ENCODE measurements around the gene AASS. TPM values are rescaled to one million over a fixed set of nuclear protein-coding genes. Genes with fewer than 3 reads are reported as not detected.

The AASS gene
- total RNA-seq, 4 donors from 2014 or later = 52.5 to 128 (median 67.1) TPM

DNA sequence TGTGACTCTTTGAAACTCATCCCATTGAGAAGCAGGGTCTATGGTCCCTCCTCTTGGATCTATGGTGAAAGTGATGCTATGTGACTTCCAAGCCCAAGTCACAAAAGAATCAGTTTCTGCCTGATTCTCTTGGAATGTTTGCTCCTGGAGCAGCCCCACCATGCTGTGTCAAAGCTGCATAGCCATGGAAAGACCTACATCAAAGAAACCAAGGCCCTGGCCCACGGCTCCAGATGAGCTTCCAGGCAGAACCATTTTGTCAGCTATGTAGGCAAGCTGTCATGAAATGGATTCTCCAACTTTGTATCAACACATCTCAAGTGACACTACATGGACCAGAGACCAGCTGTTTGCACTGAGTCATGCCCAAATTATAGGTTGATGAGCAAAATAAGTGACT is 77.0 kb downstream of the AASS start:
- TF ChIP-seq, protein P1, sequence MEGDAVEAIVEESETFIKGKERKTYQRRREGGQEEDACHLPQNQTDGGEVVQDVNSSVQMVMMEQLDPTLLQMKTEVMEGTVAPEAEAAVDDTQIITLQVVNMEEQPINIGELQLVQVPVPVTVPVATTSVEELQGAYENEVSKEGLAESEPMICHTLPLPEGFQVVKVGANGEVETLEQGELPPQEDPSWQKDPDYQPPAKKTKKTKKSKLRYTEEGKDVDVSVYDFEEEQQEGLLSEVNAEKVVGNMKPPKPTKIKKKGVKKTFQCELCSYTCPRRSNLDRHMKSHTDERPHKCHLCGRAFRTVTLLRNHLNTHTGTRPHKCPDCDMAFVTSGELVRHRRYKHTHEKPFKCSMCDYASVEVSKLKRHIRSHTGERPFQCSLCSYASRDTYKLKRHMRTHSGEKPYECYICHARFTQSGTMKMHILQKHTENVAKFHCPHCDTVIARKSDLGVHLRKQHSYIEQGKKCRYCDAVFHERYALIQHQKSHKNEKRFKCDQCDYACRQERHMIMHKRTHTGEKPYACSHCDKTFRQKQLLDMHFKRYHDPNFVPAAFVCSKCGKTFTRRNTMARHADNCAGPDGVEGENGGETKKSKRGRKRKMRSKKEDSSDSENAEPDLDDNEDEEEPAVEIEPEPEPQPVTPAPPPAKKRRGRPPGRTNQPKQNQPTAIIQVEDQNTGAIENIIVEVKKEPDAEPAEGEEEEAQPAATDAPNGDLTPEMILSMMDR (IDR thresholded peaks at IDR 0.05; ENCODE audit: low read depth) = no peak

GRCh38 chr7:122064971-122065370 is 79.1 kb downstream of the AASS start:
- TF ChIP-seq, protein P1 (IDR thresholded peaks at IDR 0.05; ENCODE audit: low read depth) = no peak

DNA sequence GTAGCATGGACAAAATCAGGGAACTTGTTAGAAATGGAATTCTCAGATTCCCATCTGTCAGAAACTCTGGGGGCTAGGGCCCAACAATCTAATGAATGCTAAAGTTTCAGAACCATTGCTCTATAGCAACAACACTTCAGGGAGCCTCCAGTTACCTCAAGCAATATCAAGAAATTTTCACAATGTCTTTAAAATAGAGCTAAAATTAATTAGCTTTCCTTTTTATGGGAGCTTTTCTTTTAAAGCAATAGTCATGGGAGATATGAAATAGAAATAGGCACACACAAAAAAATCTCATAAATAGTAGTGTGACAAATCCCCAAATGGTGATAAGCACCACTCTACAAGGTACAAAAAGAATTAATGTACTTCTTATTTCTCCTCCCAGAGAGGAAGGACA is 80.9 kb downstream of the AASS start:
- TF ChIP-seq, protein P1 (IDR thresholded peaks at IDR 0.05; ENCODE audit: low read depth) = no peak

DNA sequence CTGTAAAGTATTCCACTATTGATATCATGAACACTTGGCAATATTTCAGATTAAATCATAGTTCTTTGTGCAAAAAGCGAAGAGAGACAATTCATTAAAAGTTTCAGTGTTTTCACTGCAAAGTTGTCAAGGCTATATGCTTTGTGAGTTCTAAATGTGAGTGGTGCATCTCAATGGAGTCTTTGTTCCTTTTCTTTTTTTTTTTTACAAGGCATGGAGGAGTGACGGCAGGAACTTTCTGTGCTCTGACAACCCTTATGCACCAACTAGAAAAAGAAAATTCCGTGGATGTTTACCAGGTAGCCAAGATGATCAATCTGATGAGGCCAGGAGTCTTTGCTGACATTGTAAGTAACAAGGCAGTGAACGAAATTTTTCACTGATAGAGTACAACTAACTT is 84.5 kb downstream of the AASS start:
- TF ChIP-seq, protein P1 (IDR thresholded peaks at IDR 0.05; ENCODE audit: low read depth) = no peak

DNA sequence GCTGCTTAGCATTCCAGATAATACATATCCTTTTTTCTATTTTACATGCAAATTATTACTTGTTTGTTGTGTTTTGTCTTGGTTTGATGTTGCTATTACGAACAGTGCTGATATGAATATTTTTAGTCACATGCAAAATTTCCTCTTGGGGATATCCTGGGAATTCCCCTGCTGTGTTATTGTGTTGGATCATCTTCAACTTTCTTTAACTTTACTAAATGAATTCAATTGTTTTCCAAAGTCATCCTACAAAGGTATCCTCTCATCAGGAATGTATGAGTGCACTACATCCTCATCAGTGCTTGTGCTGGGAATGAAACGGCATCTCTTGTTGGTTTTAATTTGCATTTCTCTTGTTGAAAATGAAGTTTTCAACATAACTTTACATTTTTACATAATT is 87.1 kb downstream of the AASS start:
- TF ChIP-seq, protein P1 (IDR thresholded peaks at IDR 0.05; ENCODE audit: low read depth) = no peak

- TF ChIP-seq, protein P1 (IDR thresholded peaks at IDR 0.05; ENCODE audit: low read depth) = no peak
These were observed 89.0 kb downstream of the AASS start for GRCh38 chr7:122055073-122055472.

DNA sequence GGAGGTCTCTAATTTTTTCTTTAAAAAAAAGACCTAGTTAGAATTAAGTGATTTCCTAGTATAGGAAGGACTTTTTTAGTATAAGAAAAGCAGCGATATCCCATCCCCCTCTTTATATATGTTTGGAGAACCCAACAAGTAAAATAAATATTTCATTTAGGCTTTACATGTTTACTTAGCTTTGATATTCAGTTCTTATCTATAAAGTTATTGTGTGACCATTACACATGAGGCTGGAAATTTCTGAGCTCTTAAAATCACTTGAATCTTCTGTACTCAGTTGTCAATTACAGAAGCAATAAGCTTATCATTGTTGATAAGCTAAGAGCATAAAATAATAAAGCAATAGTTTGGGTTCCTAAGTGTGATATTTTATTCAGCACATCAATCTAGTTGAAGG is 89.7 kb downstream of the AASS start:
- TF ChIP-seq, protein P1 (IDR thresholded peaks at IDR 0.05; ENCODE audit: low read depth) = no peak

Data from subcutaneous adipose tissue (tissue), 4 donors.